ENCODE measurements around the gene LGALS3.

Gene LGALS3

GRCh38 chr14:55115861-55116245 lies 13.2 kb upstream of the LGALS3 start:
- DNase-seq = no peak

DNA sequence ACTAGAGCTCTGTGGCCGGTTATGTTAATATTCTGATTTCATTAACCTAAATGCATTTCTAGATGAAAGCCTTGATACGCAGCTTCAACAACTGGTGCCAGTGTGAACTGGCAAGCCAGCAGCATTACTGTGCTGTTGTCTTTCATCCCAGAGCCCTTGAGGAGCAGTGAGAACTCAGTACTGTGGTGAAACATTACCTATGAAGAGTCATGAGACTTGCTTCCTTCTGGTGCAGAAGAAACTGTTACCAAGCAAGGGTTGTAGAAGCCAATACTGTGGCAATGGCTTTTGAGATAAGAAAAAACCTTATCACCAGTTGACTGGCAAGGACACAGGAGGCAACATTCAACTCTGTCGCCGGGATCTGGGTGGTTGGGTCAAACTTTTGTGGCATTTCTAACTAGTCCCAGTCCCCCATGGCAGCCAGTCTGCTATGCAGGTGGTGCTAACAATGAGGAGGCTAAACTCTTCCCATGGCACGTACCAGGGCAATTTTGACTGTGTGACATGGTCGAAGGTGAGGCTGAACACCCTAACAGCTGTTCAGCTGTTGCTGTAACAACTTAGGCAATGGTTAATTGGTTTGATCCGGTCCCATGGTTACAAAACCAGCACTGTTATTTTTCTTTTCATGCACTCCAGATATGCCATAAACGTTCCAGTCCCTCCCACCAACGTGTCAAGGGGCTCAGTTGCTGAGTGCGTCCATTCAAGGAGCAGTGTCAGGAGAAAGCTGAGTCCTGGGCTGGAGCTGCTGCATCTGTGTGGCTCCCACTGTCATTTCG lies 12.6 kb upstream of the LGALS3 start:
- DNase-seq = peak; percentile 15

DNA sequence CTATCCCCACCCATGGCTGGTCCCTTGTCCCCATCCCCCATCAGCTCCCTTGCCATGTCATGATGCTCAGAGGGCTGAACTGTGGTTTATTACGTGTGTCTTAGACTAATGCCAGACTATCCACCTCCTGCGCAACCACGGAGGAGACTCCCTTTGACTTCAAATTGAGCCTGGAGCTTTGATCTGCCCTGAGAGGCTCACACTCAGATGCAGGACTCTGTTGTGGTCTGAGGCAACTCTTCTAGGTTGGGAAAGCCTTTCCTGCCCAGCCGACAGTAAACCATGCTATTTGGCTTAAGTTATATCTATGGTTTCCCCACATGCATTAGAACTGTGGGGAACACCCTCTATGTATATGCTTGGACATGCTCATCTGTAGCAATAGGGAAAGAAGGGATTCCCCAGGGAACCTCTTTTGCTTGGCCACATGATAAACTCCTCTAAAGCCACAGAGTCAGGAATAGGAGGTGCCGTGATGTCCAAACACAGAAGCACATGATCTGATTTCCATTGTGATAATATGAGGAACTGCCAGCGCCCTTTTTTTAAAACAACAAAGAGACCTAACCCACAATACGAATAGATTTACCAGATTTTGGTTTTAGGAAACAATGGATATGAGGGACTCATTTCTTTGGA lies 11.1 kb upstream of the LGALS3 start:
- DNase-seq = no peak

GRCh38 chr14:55118761-55119160 lies 10.3 kb upstream of the LGALS3 start:
- DNase-seq = no peak

GRCh38 chr14:55120571-55121495 lies 8.2 kb upstream of the LGALS3 start:
- DNase-seq = no peak

DNA sequence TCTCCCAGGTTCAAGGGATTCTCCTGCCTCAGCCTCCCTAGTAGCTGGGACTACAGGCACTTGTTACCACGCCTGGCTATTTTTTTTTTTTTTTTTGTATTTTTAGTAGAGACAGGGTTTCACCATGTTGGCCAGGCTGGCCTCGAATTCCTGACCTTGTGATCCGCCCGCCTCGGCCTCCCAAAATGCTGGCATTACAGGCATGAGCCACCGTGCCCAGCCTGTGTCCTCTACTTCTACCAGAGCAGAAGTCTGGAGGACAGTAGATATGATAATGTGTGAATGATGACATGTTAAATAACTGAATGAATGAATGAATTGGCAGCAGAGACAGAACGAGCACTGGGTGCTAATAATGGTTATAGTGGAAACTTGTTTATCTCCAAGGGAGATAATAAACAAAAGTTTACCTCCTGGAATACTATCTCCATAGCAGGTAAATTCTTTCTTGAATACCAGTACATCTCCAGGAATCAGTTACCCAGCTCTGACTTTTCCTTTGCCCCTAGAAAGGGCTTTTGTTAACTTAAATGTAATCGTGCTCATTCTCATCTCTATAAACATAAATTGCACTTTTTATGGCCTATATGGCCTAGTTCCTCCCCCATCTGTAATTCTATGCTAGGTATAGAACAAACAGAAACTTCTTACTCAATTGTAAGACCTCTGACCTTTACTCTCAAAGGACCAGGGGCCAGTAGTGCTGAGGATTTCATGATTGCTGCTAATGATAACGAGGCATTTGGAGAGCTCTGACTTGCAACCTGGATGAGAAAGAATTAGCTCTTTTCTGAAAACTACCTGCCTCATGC lies 7.2 kb upstream of the LGALS3 start:
- no peak for DNase-seq

- DNase-seq = peak; percentile 25
Observed at GRCh38 chr14:55122440-55122986, 6.5 kb upstream of the LGALS3 start.

GRCh38 chr14:55123101-55123500 lies 6.0 kb upstream of the LGALS3 start:
- no peak for DNase-seq

DNA sequence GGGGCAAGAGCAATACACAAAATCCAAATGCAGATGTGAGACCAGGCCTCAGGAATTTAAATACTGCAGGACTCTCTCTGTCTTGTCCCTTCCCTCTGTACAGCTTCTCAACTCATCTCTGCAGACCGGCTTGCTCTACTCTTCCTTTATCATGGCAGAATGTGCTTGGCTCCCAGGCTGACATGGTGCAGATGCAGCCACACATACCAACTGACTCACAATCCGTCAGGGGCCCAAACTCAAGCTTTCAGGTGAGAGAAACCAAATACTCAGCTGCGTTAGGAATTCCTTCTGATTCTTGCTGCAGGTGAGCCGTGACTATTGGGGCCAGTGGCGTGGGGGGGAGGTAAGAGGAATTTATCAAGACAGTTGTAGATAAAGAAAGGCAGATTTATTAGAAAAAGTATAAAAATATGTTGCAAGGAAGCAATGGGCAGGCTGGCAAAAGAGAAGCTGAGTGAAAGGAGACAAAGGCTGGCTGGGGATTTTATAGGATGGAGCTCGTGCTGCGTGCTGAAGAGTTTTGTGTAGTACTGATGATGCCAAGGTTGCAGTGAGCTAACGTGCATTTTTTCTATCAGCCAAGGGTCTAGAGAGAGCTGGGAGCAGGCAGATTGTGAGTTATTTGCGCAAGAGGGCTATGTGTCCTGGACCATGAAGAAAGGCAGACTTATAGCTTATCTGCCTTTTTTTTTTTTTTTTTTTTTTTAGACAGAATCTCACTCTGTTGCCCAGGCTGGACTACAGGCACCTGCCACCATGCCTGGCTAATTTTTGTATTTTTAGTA lies 5.0 kb upstream of the LGALS3 start:
- DNase-seq = no peak

GRCh38 chr14:55124774-55125386 lies 4.2 kb upstream of the LGALS3 start:
- DNase-seq = no peak

- no peak for DNase-seq
Observed at GRCh38 chr14:55125403-55125802, 3.6 kb upstream of the LGALS3 start.

DNA sequence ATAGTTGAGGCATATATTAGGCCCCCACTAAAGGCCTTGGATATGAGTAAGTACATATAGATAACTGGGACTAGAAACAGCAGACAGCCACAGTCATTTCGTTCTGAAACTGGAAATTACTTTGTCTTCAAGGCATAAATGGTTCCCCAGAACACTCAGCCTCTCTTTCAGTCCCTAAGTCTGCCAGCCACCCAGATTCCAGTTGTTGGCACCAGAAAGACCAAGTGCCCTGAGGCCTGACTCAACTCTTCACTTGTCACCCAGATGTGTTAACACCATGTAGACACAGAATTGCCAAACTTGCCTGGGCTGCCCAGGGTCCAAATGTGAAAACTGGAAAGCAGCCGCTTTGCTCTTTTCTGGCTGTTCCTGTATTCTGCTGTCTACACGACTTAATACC lies 3.0 kb upstream of the LGALS3 start:
- no peak for DNase-seq

DNA sequence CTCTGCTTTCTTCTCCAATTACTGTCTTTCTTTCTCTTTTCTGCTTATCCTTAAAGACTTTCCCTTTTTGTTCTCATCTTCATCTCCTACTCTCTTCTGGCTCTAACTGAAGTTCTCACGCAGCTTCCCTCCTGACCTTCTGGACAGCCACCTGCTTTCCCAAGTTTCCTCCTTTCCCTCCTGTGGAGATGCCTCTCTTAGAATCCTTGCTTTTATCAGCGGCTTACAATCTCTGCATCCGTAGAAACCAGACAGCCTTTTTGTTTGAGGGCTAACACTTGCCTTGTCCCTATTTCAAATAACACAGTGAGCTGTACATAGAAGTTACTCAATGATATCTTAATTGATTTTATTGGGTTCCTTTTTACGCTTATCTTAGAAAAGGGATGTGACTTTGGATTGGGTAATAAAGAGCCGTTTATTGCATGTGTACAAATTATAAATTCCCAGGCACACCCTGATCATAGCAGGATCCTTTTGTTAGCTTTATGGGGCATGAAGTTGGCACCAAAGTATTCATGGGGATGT lies 2.1 kb upstream of the LGALS3 start:
- no peak for DNase-seq

DNA sequence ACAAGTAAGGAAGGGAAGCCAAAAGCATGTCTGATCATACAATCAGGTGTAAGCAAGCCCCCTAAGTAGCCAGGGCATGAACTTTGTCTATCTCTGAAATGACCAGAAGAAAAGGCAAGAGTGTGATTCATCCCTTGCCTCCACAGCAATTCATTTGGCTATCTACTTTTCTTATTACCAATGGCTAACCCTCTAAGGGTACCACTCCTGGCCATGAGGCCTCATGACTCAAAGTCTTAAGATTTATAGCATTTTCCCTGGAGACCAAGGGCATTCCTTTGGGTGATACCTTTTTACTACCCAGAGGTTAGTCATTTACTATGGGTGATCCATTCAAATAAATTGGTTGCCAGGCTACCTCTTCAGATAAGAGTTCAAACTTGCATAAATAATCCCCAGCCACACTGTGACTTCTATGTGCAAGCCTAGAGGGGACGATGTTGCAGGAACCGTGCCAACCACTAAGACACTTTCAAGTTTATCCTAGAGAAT lies 1.5 kb upstream of the LGALS3 start:
- DNase-seq = no peak

GRCh38 chr14:55128386-55129085 lies 516 bp upstream of the LGALS3 start:
- DNase-seq = no peak

DNA sequence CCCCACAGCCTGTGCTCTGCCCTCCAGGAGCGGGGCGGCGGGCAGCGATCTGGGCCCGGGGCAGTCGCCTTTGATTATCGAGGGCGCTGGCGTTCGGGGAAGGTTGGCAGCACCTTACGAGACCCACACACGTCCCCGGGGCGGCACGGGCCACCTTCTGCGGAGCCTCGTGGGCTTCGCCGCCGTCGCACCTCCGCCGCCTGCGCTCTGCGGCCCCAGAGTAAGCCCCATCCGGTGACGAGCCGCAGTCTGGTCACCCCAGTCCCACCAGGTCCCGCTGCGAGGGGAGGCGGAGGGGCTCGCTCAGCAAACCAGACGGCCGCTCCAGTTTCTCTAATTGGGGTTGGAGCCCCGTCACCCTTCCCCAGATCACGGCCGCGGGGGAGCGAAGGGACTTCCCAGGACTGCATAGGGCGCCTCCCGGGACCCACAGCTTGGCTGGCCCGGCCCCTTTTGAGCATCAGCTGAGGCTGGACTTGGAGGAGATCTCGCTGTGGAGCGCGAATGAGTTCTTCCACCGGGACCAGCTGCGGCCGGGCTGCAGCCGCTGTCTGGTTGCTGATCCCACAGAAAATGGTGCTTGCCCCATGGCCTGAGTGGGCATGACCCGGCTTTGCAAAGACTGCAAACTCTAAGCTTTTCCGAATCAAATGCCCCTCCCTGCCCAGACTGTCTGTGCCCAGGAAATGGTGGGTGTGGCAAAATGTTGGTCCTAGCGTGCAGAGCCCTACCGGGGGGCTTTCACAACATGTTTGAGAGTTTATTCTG lies 560 bp downstream of the LGALS3 start:
- DNase-seq = no peak

GRCh38 chr14:55130196-55130550 lies 1.1 kb downstream of the LGALS3 start:
- DNase-seq = no peak

DNA sequence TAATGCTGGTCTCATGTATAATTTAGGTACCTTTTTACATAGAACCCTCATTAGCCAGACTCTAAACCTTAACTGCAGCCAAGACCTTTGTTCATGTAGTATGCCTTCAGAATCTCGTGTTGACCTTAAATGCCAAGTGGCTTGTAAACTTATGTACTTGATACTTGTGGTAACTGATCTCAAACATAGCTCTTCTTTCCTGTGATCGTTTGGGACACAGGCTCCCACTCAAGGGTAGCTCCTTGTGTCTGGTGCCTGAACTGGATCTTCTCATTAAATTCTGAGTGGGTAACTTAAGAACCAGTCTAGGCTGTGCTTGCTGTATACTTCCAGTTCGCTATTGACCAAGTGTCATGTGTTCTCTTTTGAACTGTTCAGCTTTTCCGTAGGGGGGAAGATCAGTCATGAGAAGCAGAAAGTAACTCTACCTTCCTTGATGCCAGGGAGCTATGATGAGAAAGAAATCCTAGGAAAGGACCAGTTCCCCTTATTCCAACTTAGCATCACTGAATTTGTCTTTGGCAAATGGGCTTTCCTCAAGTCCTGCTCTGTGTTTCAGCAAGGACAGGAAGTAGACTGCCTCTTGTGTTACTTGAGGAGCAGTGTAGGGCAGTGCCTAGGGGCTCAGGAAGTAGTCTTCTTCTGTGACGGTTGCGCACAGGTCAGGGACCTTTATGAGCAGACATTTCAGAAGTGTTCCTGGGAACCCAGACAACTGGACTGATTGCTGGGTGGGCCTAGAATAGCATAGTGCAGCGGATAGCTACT lies 2.5 kb downstream of the LGALS3 start:
- no peak for DNase-seq

GRCh38 chr14:55133416-55133815 lies 4.4 kb downstream of the LGALS3 start:
- DNase-seq = no peak
